Measurements from ENCODE around the gene NPW. TPM values are rescaled to one million over a fixed set of nuclear protein-coding genes. Genes with fewer than 3 reads are reported as not detected.
"Not testable (repeated sequence)": the region's sequence is repeated elsewhere in the genome, so short reads cannot be mapped to it uniquely, and the experiment has no call there.

NPW gene
- total RNA-seq, 2 donors from 2014 or later = 1.5 to 3.5 TPM

GRCh38 chr16:2009791-2010510, 9.6 kb upstream of the NPW start, which contains the start of gene ZNF598:
Gene ZNF598, minus strand, starts transcription at chr16:2009821.
- Mint-ChIP-seq H3K9me3 (no peaks in the 10 kb centered on the region), H3K4me3 (peak within 1 kb of the TSS; percentile 97), H3K27me3 (no peaks in the 10 kb centered on the region), H3K4me1 (ENCODE audit: low read depth in 2 of 2) (peaks cover 28 to 37% of the 10 kb centered on the region in 2 donors), H3K36me3 (no peaks in the 10 kb centered on the region), H3K27ac (peak within 1 kb of the TSS; percentile 96)
- peak; percentile 89 for DNase-seq (ENCODE audit: low spot score)
- ATAC-seq = peak; percentile 97 to 99

- H3K27ac Mint-ChIP-seq; H3K9me3 Mint-ChIP-seq; H3K4me3 Mint-ChIP-seq; H3K36me3 Mint-ChIP-seq; H3K27me3 Mint-ChIP-seq; DNase-seq (ENCODE audit: low spot score); ATAC-seq: not testable (repeated sequence)
- H3K4me1 Mint-ChIP-seq (ENCODE audit: low read depth in 2 of 2) = peaks cover 20 to 27% of the 10 kb centered on the region in 2 donors
These were observed 7.9 kb upstream of the NPW start for GRCh38 chr16:2011726-2012125.

- Mint-ChIP-seq H3K4me3 (no peak overlapping the region), H3K27ac (no peak overlapping the region), H3K36me3 (no peaks in the 10 kb centered on the region), H3K9me3 (no peaks in the 10 kb centered on the region), H3K4me1 (ENCODE audit: low read depth in 2 of 2) (peaks cover 7 to 13% of the 10 kb centered on the region in 2 donors), H3K27me3 (peaks cover 0 to 2% of the 10 kb centered on the region in 2 donors)
- DNase-seq (ENCODE audit: low spot score) (no peak), ATAC-seq (no peak)
These were observed 6.1 kb upstream of the NPW start for GRCh38 chr16:2013527-2013926.

DNA sequence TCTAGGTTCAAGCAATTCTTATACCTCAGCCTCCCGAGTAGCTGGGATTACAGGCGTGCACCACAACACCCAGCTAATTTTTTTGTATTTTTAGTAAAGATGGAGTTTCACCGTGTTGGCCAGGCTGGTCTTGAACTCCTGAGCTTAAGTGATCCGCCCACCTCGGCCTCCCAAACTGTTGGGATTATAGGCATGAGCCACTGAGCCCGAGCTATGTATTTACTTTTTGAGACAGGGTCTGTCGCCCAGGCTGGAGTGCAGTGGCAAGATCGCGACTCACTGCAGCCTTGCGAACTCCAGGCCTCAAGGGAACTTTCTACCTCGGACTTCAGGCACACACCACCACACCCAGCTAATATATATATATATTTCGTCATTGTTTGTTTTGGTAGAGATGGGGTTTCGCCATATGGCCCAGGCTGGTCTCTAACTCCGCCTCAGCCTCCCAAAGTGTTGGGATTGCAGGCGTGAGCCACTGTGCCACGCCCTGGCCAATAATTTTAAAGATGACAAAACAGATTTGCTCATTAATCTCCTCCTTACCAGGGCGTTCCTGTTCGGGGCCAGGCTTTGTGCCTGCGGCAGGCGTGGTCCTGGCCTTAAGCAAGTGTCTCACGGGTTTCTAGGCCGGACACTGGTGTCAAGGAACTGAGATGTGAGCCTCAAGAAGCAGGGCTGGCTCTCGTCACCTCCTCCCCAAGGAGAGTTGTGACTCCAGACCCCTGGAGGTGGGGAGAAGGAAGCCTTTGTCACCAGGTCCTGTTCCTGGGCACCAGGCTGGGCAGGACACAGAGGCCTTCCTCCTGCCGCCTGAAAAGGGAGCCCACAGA, 4.3 kb upstream of the NPW start:
- ATAC-seq (no peak), DNase-seq (ENCODE audit: low spot score) (no peak)
- peaks cover 0 to 5% of the 10 kb centered on the region in 2 donors for H3K27me3 Mint-ChIP-seq
- H3K36me3 Mint-ChIP-seq = no peaks in the 10 kb centered on the region
- peaks cover 1 to 3% of the 10 kb centered on the region in 2 donors for H3K4me1 Mint-ChIP-seq (ENCODE audit: low read depth in 2 of 2)
- H3K4me3 Mint-ChIP-seq = no peak overlapping the region
- H3K27ac Mint-ChIP-seq = no peak overlapping the region
- H3K9me3 Mint-ChIP-seq = no peaks in the 10 kb centered on the region

- Mint-ChIP-seq H3K4me1 (ENCODE audit: low read depth in 2 of 2) (no peaks in the 10 kb centered on the region), H3K27me3 (peaks cover 0 to 5% of the 10 kb centered on the region in 2 donors), H3K4me3 (no peak overlapping the region), H3K36me3 (no peaks in the 10 kb centered on the region), H3K27ac (no peak overlapping the region), H3K9me3 (no peaks in the 10 kb centered on the region)
- ATAC-seq = no peak
- no peak for DNase-seq (ENCODE audit: low spot score)
These were observed 3.7 kb upstream of the NPW start for GRCh38 chr16:2015947-2016208.

- ATAC-seq (peak in 1 of 2 donors; percentile 46), DNase-seq (ENCODE audit: low spot score) (no peak)
- no peaks in the 10 kb centered on the region for H3K36me3 Mint-ChIP-seq
- no peaks in the 10 kb centered on the region for H3K4me1 Mint-ChIP-seq (ENCODE audit: low read depth in 2 of 2)
- H3K27ac Mint-ChIP-seq = no peak overlapping the region
- no peak overlapping the region for H3K4me3 Mint-ChIP-seq
- no peaks in the 10 kb centered on the region for H3K9me3 Mint-ChIP-seq
- H3K27me3 Mint-ChIP-seq = peaks cover 0 to 5% of the 10 kb centered on the region in 2 donors
These were observed 3.1 kb upstream of the NPW start for GRCh38 chr16:2016407-2016922.

GRCh38 chr16:2019921-2020831, 591 bp downstream of the NPW start:
- Mint-ChIP-seq H3K27ac (no peak overlapping the region), H3K27me3 (peaks cover 0 to 8% of the 10 kb centered on the region in 2 donors), H3K4me1 (ENCODE audit: low read depth in 2 of 2) (peaks cover 5 to 12% of the 10 kb centered on the region in 2 donors), H3K4me3 (no peak overlapping the region), H3K36me3 (no peaks in the 10 kb centered on the region), H3K9me3 (no peaks in the 10 kb centered on the region)
- no peak for ATAC-seq
- DNase-seq (ENCODE audit: low spot score) = no peak

- Mint-ChIP-seq H3K36me3 (no peaks in the 10 kb centered on the region), H3K4me1 (ENCODE audit: low read depth in 2 of 2) (peaks cover 5 to 14% of the 10 kb centered on the region in 2 donors), H3K4me3 (peak overlapping the region; percentile 51), H3K27me3 (peaks cover 0 to 8% of the 10 kb centered on the region in 2 donors), H3K9me3 (no peaks in the 10 kb centered on the region), H3K27ac (no peak overlapping the region)
- ATAC-seq = peak; percentile 2 to 53
- DNase-seq (ENCODE audit: low spot score) = no peak
These were observed 3.1 kb downstream of the NPW start for GRCh38 chr16:2022723-2023091.

DNA sequence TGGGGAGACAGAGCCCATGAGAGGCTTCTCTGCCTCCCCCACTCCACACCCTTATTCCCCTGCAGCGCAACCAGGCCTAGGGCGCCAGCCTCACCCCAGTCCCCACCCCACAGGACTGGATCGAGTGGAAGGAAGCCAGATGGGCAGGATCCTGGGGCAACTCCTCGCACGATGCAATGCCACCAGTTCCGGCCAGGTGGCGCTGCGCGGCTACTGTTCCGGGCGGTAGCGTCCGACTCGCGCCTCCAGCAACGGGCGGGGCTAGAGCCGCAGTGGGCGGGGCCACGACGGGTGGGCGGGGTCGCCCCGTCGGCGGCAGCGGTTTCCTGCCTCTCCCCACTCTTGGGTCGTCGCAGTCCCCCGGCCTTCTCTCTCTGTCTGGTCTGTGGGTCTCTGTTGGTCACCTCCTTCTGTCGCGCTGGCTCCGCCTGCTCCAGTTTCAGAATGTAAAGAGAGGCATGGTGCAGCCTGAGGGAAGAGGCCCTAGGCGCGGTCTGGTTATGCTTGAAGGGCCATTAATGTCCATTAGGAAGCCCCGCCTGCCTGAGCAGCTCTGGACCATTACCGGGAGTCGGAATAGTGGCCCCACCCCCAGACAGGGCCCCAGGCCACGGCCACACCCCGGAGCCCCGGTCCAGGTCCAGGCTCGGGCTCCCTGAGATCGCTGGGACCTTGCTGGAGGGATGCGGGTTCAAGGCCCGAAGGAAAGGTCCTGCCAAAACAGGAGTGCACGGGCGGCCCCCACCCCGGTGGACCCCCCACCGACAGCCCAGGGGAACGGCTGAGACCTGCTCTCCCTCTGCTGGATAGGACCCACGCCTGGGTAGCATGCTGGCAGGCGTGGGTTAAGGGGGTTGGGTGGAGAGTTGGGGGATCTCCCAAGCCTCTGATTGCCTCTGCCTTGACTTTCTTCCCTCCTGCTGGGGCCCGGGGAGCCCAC, 3.8 kb downstream of the NPW start:
- Mint-ChIP-seq H3K4me1 (ENCODE audit: low read depth in 2 of 2) (peaks cover 5 to 14% of the 10 kb centered on the region in 2 donors), H3K4me3 (peak overlapping the region; percentile 51), H3K27ac (no peak overlapping the region), H3K36me3 (no peaks in the 10 kb centered on the region), H3K27me3 (peaks cover 0 to 6% of the 10 kb centered on the region in 2 donors), H3K9me3 (no peaks in the 10 kb centered on the region)
- ATAC-seq (peak; percentile 90 to 94), DNase-seq (ENCODE audit: low spot score) (peak; percentile 94)

- no peaks in the 10 kb centered on the region for H3K36me3 Mint-ChIP-seq
- no peaks in the 10 kb centered on the region for H3K9me3 Mint-ChIP-seq
- peaks cover 0 to 3% of the 10 kb centered on the region in 2 donors for H3K27me3 Mint-ChIP-seq
- DNase-seq (ENCODE audit: low spot score) (no peak), ATAC-seq (no peak)
- H3K27ac Mint-ChIP-seq = no peak overlapping the region
- H3K4me1 Mint-ChIP-seq (ENCODE audit: low read depth in 2 of 2) = peaks cover 5 to 14% of the 10 kb centered on the region in 2 donors
- peak overlapping the region; percentile 66 for H3K4me3 Mint-ChIP-seq
These were observed 4.4 kb downstream of the NPW start for GRCh38 chr16:2024032-2024420.

GRCh38 chr16:2025251-2025650, 5.7 kb downstream of the NPW start:
- H3K27me3 Mint-ChIP-seq = peaks cover 0 to 3% of the 10 kb centered on the region in 2 donors
- no peak for ATAC-seq
- no peaks in the 10 kb centered on the region for H3K36me3 Mint-ChIP-seq
- no peak overlapping the region for H3K27ac Mint-ChIP-seq
- peaks cover 5 to 14% of the 10 kb centered on the region in 2 donors for H3K4me1 Mint-ChIP-seq (ENCODE audit: low read depth in 2 of 2)
- no peaks in the 10 kb centered on the region for H3K9me3 Mint-ChIP-seq
- DNase-seq (ENCODE audit: low spot score) = no peak
- no peak overlapping the region for H3K4me3 Mint-ChIP-seq

DNA sequence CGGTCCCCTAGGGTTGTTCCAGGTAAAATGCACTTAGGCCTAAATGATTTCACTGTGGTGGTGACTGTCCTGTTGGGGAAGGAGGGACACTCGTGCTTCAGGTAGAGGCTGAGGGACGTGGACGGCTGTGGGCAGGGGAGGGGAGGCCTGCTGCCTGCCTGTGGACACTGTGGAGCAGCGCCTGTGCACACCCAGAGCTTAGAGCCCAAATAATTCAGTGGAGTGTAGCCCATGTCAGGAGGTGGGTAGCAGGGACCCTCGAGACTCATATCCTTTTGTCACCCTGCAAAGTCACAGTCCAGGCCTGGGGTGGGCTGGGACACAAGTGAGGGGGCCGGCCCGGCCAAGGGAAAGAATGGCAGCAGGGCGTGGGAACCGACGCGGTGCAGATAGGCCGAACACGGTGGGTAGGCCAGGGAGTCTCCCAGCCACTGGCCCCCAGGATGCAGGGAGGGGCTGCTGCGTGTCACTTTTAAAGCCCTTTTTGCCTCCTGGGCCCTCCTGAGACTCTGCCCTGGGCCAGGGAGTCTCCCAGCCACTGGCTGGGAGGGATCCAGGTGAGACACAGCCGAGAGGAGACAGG, 6.4 kb downstream of the NPW start:
- peaks cover 5 to 14% of the 10 kb centered on the region in 2 donors for H3K4me1 Mint-ChIP-seq (ENCODE audit: low read depth in 2 of 2)
- no peaks in the 10 kb centered on the region for H3K36me3 Mint-ChIP-seq
- DNase-seq (ENCODE audit: low spot score) (no peak), ATAC-seq (no peak)
- peak overlapping the region; percentile 30 for H3K4me3 Mint-ChIP-seq
- no peaks in the 10 kb centered on the region for H3K9me3 Mint-ChIP-seq
- H3K27me3 Mint-ChIP-seq = peaks cover 0 to 3% of the 10 kb centered on the region in 2 donors
- H3K27ac Mint-ChIP-seq = no peak overlapping the region

Data from natural killer cell treated with Interleukin-12 subunit alpha and Interleukin-12 subunit beta and Interleukin-15 and Interleukin-18, amount 100 ng/mL, for 72 hours (primary cell).